KOPT-K1 (cell line): Measurements from ENCODE around the gene TNFSF11.

ENCODE experiments used
- H3K27ac ChIP-seq: fragments of 200-600 bp; sonication (generic); 2 replicates; pipeline ENCODE4 v1.5.1; 2016; ENCODE audit warnings: antibody characterized with exemption, mild to moderate bottlenecking, low read depth, low read length; ENCODE audit not compliant: poor library complexity, severe bottlenecking
- H3K36me3 ChIP-seq: fragments of 200-600 bp; sonication (generic); 2 replicates; pipeline ENCODE4 v1.5.1; 2017; ENCODE audit warnings: antibody characterized with exemption, mild to moderate bottlenecking, low read length, moderate library complexity; ENCODE audit not compliant: insufficient read depth
- H3K9me3 ChIP-seq: fragments of 200-600 bp; sonication (generic); 2 replicates; pipeline ENCODE4 v1.5.1; 2017; ENCODE audit warnings: antibody characterized with exemption, low read length, mild to moderate bottlenecking; ENCODE audit not compliant: insufficient read depth, poor library complexity, severe bottlenecking

Gene TNFSF11

GRCh38 chr13:42574011-42574410 lies at the start of gene TNFSF11:
Gene TNFSF11, plus strand, starts transcription at chr13:42574152. Its CDS starts 152 bp downstream, at chr13:42574304.
- Histone ChIP-seq H3K9me3 (peaks cover 3% of the 10 kb centered on the region), H3K36me3 (no peaks in the 10 kb centered on the region), H3K27ac (no peak within 1 kb of the TSS)

- Histone ChIP-seq H3K9me3 (no peaks in the 10 kb centered on the region), H3K27ac (no peak overlapping the region), H3K36me3 (no peaks in the 10 kb centered on the region)
These were observed 49.4 kb upstream of the TNFSF11 start for GRCh38 chr13:42524487-42525034.

- no peaks in the 10 kb centered on the region for H3K9me3 ChIP-seq
- no peaks in the 10 kb centered on the region for H3K36me3 ChIP-seq
- H3K27ac ChIP-seq: no peak overlapping the region
These were observed 48.9 kb upstream of the TNFSF11 start for GRCh38 chr13:42525035-42525504.

- no peak overlapping the region for H3K27ac ChIP-seq
- H3K36me3 ChIP-seq: no peaks in the 10 kb centered on the region
- H3K9me3 ChIP-seq: no peaks in the 10 kb centered on the region
These were observed 47.7 kb upstream of the TNFSF11 start for GRCh38 chr13:42526276-42526675.

- H3K36me3 ChIP-seq: no peaks in the 10 kb centered on the region
- no peaks in the 10 kb centered on the region for H3K9me3 ChIP-seq
- H3K27ac ChIP-seq: no peak overlapping the region
These were observed 47.1 kb upstream of the TNFSF11 start for GRCh38 chr13:42526804-42527203.

GRCh38 chr13:42532561-42533335 lies 41.2 kb upstream of the TNFSF11 start:
- H3K36me3 ChIP-seq: no peaks in the 10 kb centered on the region
- H3K27ac ChIP-seq: no peak overlapping the region
- no peaks in the 10 kb centered on the region for H3K9me3 ChIP-seq

GRCh38 chr13:42533336-42533591 lies 40.7 kb upstream of the TNFSF11 start:
- H3K9me3 ChIP-seq: no peaks in the 10 kb centered on the region
- H3K27ac ChIP-seq: no peak overlapping the region
- H3K36me3 ChIP-seq: no peaks in the 10 kb centered on the region

GRCh38 chr13:42534785-42535184 lies 39.2 kb upstream of the TNFSF11 start:
- Histone ChIP-seq H3K9me3 (no peaks in the 10 kb centered on the region), H3K27ac (no peak overlapping the region), H3K36me3 (no peaks in the 10 kb centered on the region)

- Histone ChIP-seq H3K27ac (no peak overlapping the region), H3K9me3 (no peaks in the 10 kb centered on the region), H3K36me3 (no peaks in the 10 kb centered on the region)
These were observed 35.0 kb upstream of the TNFSF11 start for GRCh38 chr13:42538996-42539395.

- Histone ChIP-seq H3K27ac (no peak overlapping the region), H3K9me3 (no peaks in the 10 kb centered on the region)
These were observed 34.3 kb upstream of the TNFSF11 start for GRCh38 chr13:42539670-42540069.

GRCh38 chr13:42543215-42543797 lies 30.6 kb upstream of the TNFSF11 start:
- Histone ChIP-seq H3K36me3 (no peaks in the 10 kb centered on the region), H3K9me3 (no peaks in the 10 kb centered on the region), H3K27ac (no peak overlapping the region)

More at GRCh38 chr13:42539670-42540069, 34.3 kb upstream of the TNFSF11 start:
- no peaks in the 10 kb centered on the region for H3K36me3 ChIP-seq

GRCh38 chr13:42544246-42544926 lies 29.6 kb upstream of the TNFSF11 start:
- H3K36me3 ChIP-seq: no peaks in the 10 kb centered on the region
- no peak overlapping the region for H3K27ac ChIP-seq

GRCh38 chr13:42545842-42546241 lies 28.1 kb upstream of the TNFSF11 start:
- no peaks in the 10 kb centered on the region for H3K36me3 ChIP-seq
- H3K27ac ChIP-seq: no peak overlapping the region
- H3K9me3 ChIP-seq: no peaks in the 10 kb centered on the region

More at GRCh38 chr13:42544246-42544926, 29.6 kb upstream of the TNFSF11 start:
- H3K9me3 ChIP-seq: no peaks in the 10 kb centered on the region

GRCh38 chr13:42547612-42548011 lies 26.3 kb upstream of the TNFSF11 start:
- Histone ChIP-seq H3K36me3 (no peaks in the 10 kb centered on the region), H3K27ac (no peak overlapping the region), H3K9me3 (no peaks in the 10 kb centered on the region)
